Raji (cell line): ENCODE data around the gene DRD1.

Experiments
- POLR2A ChIP-seq: IDR thresholded peaks from 2 replicates; pipeline ENCODE4 v1.6.1; 2011; ENCODE audit warnings: low read depth, low read length, control low read depth; ENCODE audit not compliant: insufficient read depth

The DRD1 gene

DNA sequence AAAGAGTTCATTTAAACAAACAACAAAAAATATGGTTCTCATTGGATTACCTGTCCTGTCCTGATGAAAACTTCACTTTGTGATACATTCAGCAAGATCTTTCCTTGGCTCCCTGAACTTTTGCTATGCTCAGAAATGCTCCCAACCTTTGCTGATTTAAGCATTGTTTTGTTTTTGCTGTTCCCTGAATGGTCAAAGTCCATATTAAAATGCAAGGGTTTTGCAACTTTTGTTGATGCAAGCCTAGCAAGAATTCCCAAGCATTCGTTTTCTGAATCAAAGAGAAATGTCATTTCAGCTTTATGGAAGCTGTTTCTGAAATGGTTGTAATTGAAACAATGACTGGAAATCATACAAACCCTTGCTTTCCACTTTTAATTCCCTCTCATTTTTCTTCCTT is 31.3 kb upstream of the DRD1 start:
- TF ChIP-seq POLR2A = no peak

DNA sequence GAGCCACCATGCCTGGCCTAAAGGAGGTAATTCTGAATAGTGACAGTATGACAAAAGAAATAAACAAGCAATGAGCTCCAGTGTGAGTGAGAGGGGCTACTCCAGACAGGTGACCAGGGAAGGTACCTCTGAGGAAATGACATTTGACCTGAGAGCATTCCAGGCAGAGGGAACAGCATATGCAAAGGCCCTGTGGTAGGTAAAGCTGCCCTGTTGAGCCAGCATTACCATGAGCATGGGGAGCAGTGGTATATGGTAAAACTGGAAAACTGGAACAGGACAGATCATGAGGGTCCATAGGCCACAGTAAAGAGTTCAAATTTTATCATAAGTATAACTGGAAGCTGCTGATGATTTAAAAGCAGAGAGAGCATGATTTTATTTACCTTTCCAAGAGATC is 28.4 kb upstream of the DRD1 start:
- TF ChIP-seq POLR2A = no peak

DNA sequence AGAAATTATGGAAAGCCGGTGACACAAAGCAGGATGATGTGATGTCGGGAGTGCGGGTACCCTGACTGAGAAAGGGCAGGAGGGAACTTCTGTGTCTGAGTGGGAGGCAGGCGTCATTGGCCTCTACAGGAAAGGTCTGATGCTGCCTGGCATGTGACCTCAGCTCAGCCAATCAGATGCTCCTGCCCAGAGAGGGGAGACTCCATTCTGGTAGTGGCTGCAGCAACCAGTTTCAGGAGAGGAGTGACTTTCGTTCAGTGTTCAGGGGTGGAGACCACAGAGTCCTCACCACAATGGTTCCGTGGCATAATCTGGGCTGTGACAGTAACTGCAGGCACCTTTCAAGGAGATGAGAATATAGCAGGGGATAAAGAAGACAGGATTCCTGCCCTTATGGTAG is 27.6 kb upstream of the DRD1 start:
- TF ChIP-seq POLR2A = no peak

DNA sequence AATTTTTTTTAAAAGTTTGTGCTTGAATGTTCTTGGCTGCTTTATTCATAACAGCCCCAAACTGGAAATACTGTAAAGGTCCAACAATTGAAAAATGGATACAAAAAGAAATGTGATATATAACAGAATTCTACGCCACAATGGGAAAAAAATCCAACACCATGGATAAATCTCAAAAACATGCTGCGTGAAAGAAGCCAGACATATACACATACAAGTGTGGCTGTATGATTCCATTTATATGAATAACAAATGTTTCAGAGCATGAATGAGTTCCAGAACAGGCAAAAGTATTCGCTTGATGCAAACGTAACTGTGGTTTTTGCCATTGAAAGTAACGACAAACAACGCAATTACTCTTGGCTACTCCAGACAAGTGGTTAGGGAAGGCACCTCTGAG is 27.2 kb upstream of the DRD1 start:
- TF ChIP-seq POLR2A = no peak

DNA sequence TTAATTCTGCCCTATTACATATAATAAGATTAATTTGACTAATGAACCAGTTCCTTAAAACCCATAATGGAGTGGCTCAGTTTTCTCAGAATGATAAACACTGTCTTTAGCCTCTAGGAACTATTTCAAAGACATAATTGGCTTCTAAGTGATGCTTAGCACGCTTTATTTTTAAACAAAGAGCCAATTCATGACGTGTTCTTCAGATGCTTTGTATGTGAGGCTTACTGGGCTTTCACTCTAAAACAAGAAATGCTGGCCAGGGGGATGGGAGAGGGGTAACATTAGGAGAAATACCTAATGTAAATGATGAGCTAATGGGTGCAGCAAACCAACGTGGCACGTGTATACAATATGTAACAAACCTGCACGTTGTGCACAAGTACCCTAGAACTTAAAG is 26.8 kb upstream of the DRD1 start:
- no peak for TF ChIP-seq POLR2A

DNA sequence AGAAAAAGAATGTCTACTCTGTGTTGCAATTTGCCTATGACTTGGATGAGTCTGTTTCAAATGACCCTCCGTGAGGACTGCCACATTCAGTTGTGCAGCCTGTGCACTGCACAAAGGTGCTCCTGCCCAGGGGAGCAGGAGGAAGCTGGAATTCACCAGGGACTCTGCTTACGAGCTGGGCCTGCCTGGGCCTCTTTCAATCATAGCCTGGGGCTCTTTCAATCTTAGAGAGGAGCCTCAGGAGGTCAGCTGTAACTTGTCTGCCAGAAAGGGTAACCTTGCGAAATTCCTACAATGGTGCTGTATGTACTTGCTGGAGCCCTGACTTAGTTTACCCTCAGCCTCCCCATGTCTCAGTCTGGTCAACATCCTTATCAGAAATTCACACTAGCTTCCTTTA is 25.9 kb upstream of the DRD1 start:
- TF ChIP-seq POLR2A = no peak

DNA sequence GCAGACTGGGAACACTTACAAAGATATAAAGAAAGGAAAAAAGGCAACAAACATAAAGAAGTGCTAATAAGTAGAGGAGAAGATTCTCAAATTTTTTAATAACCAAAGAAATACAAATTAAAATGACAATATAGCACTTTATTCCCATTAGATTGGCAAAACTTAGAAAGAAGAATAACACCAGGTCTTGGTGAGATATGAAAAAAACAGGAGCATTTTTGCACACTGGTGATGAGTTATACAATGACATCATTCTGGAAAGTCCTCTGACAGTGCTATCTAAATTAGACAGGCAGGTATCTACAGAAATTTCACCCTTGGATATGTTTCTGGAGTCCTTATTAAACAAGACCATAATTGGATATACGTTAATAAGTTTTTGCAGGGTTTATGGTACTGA is 24.9 kb upstream of the DRD1 start:
- no peak for TF ChIP-seq POLR2A

DNA sequence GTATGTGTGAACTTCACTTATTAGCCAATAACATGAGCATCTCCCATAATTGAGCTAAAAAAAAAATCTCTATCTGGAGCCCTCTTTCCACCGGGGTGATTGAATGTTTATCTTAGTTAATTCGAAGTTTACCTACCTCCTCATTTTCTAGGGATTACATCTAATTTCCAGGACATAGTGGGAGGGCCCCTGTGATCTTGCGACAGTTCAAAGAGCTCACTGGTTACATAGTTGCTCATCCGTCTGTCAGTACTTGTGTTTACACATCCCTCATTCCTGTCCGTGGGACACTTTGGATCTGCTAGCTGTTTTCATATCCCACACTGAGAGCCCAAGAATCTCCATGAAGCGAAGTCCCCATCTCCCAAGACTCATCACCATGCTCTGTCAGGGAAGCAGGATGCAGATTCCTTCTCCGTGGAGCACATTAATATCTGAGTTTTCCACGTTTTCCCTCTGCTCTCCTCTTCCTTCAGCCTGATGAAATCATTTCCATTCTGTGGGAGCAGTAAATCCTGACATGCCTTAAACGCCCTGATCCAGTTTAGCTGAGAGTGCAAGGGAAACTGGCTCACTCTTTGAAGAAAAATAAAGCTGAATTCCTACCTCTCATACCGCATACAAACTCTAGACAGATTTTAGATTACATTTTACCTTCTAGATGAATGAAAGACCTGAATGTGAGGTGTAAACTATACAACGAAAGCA is 24.2 kb upstream of the DRD1 start:
- no peak for TF ChIP-seq POLR2A

DNA sequence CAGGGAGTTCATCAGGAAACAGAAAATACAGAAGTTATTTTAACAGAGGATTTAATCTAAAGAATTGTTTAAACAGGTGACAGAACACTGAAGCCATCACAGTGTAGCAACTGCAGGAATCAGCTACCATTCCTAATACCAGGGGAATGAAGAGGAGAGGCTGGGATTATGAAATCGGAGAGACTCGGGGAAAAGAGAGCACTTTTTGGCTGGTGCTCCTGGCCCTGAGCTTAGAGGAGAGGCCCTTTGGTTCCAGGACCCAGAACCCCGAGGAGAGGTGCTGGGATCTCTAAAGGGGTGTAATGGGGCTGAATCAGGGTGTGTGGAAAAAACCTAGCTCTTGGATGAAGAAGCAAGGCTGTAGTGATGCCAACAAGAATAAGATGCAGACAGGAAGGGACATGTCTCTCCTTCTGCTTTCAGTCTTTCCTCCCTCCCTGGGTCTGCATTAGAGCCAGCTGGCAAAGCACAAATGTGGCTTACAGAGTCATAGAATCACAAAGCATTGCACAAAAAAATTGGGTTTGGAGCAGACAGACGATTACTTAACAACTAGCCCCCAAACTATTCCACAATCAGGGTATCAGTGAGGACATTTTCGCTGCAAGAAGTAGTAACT is 22.8 kb upstream of the DRD1 start:
- TF ChIP-seq POLR2A = no peak

DNA sequence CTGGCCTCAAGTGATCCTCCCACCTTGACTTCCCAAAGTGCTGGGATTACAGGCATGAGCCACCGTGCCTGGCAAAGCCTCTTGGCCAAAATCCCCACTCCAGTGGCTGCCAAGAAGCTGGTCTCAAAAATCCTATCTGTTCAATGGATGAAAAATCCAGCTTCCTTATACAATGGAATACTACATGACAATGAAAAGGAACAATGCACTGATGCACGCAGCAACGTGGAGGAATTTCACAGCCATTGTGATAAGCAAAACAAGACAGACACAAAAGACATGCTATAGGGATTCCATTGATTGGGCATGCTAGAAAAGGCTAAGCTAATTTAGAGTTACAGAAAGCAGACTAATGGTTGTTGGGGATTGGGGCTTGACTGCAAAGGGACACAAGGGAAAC is 21.3 kb upstream of the DRD1 start:
- TF ChIP-seq POLR2A = no peak

DNA sequence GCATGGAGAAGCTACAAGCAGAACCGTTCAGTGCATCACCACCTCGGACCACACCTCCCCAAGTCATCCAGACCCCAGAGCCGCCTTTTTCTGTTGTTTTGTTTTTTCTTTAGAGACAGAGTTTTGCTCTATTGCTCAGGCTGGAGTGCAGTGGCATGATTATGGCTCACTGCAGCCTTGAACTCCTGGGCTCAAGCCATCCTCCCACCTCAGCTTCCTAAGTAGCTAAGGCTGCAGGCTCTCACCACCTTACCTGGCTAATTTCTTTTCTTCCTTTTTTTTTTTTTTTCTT is 20.9 kb upstream of the DRD1 start:
- no peak for TF ChIP-seq POLR2A

DNA sequence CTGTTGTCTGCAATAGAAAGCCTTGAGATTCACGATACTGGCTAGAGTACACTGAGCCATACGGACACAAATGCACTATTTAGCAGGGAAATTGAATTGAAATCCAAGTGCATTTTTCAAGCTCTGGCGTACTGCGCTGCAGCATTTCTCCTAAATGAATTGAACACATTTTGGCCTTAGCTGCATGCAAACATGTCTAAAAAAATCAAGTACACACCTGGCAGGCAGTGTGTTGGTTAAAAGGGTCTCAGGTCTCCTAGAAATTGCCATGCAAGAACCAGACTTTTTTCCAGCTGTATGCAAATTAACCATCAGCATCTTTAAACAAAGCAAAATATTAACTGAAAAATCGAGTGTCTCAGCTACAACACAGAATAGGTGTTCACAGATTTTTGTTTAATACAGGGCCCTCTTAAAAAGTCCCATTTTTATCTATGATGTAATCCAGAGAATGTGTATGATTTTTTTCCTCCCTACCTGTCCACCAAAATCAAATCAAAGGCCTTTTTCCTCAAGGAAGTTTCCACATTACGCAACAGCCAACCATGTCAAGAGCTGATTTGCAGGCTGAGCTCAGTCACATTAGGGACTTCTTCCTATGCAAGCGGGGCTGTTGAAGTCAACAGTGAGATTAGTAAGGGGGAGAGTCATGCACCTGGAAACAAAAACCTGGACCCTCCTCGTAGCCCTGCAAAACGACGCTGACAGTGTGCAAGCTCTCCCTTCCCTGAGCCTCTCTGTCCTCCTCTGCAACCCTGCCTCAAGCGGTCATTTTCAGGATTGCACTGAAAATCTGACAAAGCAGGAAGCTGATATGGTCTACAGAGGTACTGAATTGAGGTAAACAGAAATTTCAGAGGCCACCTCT is 20.3 kb upstream of the DRD1 start:
- no peak for TF ChIP-seq POLR2A

DNA sequence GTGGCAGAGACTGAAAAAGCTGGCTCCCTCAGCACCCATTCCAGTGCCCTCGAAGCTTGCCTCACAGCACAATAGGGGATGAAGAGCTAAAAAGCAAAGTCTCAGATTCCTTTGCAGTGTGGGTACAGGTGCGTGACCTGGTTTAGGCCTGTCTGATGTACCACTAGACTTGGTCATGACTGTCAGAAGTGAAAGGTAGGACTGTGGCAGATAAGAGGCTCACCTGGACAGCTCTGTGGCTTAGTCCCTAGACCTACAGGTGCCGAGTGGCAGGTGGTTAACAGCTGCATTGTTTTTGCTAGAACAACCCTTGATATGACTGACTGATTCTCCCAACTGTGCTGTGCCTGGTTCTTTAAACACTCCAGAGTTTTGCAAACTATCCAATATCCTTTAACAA is 19.7 kb upstream of the DRD1 start:
- no peak for TF ChIP-seq POLR2A

DNA sequence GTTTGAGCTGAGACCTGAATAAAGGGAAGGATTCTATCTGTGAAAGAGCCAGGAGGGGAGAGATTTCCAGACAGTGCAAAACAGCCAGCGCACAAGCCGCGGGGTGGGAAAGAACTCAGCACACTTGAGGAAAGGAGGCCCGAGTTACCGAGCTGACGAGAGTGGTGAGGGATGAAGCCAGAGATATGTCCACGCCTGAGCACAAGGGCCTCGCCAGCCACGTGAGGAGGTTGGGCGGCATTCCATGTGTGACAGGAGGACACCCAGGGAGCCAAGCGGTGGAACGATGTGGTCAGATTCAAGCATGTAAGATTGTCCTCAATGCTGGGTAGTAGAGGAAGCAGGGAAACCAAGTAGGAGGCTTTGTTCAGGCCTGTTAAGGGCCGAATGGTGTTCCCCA is 17.4 kb upstream of the DRD1 start:
- no peak for TF ChIP-seq POLR2A

DNA sequence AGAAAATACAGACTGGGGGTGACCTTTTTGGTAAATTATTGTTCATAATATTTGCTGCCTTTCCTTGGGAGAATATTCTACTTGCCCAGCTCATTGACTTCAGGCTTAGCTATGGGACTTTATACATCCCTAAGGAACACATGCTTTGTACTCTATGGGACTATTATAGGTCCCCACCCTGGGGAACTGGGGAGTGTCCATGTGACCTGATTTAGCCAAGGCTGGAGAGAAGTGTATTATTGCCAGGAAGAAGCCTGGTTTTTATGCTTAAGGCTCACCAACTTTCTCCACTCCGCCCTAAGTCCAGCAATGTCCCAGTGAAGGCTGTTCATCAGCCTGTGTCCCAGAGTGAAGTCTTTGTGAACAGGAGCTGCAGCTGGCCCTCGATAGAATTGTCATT is 16.6 kb upstream of the DRD1 start:
- TF ChIP-seq POLR2A = no peak

DNA sequence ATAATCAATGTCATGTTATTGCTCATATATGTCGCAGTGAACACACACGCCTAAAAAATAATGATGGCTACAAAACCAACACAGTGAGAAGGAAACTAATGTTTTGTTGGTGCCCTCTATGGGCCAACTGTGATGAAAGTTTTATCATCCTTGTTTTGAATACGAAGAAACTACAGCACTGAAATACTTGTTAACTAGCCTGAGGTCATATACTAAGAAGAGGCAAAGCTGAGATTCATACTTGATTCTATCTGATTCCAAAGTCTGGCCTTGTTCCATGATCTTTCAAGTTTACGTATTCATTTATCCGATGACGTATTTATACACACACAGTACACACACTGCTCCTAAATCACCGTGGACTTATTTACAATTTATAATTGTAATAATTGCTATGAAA is 16.1 kb upstream of the DRD1 start:
- TF ChIP-seq POLR2A = no peak
